ENCODE data around the gene LCNL1.

- TF ChIP-seq CTCF (IDR thresholded peaks at IDR 0.05) (no peak), POLR2A (IDR thresholded peaks at IDR 0.05) (no peak)
These were observed 23.6 kb upstream of the LCNL1 start for GRCh38 chr9:136958898-136959850.

Data from lower leg skin (tissue), 3 donors.